ENCODE results near the gene CELF2.

CELF2 gene

DNA sequence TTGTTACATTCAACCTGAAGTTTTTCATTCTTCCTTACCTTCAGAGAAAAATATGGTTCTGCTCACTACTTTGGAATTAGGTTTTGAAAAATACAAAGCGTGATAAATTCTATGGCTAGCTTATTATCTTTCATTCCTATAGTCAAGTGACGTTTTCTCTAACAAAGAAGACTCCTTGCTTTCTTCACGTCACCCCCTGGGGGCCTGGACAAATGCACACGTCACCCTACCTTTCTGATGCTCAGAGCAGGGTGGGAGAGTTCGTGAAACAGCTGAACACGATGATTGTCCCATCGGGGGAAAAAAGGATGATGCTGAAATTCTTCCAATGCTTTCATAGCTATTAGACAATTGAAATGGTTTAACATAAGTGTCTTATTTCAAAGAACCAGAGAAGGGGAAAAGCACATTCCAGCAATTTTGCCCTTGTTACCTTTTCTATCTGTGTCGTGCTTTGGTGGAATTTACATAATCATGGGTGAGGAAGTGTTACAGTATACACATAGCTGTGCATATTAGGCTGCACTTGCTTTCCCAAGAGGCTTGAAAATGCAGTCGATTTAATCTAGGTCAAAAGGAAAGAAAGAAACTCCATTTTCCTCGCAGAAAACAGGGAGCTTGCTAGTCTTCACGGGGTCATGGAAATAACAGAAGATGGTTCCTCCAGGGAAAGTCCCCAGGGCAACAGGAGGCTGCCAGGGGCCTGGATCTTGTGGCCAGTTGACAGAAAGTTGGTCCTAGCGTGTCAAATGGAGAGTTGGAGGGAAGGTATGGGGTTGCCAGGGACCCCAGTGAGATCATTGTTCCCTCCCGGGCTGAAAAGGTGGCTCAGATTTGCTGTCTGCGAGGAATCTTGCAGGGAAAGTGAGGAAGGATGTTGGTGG, 189.2 kb downstream of the CELF2 start:
- DNase-seq, result no peak

DNA sequence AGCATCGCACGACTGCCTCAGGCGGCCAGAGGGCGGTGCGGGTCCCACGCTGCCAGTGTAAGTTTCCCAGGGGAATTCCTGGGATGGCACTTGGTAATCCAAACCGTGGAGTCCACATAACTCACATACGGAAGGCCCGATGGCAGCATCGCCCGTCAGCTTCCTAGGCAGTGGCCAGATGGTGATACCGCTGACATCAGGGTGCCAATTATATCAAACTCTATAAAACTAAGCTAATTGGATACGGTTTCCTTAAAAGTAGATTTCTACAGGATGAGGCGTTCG, 189.8 kb downstream of the CELF2 start:
- no peak for DNase-seq

- no peak for DNase-seq
Observed at GRCh38 chr10:11208243-11208642, 190.6 kb downstream of the CELF2 start.

DNA sequence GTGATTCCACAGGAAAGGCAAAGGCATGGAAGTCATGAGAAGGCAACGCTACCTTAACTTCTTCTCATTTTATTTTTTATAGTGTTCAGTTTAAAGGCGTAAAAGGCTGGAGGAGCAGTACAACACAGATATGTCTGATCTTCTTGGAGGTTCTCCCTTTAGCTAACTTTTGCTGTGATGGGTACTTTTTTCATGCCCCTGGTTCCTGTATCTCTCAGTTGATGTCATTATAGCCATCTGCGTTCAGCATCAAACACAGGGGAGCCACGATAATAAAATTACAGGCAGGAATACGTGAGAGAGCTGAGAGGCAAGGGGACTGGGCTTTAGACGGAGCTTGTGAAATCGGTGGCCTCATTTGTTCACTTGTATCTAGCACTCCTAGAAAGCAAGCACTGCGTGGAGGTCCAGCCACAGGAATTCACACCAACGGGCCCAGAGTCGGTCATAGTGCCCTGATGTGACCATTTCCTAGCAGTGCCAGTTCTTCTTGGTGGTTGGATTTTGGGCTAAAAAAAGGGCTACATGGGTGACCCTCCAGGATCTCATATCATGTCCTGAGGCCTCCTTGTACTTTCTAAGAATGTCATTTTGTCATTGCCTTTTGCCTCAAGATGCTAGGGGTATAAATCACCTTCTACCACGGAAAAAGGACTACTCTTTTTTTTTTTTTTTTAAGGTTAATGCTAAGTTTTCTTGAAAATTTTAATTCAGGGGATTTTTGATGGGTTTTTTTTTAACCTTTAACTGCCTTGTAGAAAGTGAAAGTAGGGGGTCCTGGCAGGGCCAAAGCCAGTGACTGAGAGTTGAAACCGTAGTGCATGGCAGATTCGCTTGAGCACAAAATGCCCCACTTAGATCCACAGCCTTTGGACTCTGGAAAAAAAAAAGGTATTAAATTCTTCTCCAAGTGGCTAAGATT, 191.5 kb downstream of the CELF2 start:
- no peak for DNase-seq

GRCh38 chr10:11209830-11210181, 192.1 kb downstream of the CELF2 start:
- DNase-seq, result peak; percentile 70

- no peak for DNase-seq
Observed at GRCh38 chr10:11210211-11210922, 192.7 kb downstream of the CELF2 start.

GRCh38 chr10:11212288-11213085, 194.8 kb downstream of the CELF2 start:
- DNase-seq, result no peak

DNA sequence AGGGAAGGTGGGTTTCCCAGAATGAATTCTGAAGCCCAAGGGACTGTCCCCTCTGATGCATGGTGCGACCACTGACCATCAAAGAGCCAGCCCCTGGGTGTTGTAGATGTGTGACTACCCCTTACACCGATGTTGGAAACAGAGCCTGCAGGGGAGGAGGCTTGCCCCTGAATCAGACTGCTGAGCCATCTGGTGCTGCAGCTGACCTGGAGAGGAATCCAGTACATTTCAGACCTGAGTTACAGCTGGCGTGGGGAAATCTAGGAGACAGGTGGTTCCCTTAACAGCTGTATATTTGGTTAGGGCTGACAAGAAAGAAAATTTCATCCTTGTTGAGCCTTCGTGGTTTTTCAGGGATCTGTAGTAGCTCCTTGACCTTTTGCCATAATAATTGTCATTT, 195.5 kb downstream of the CELF2 start:
- DNase-seq, result no peak

DNA sequence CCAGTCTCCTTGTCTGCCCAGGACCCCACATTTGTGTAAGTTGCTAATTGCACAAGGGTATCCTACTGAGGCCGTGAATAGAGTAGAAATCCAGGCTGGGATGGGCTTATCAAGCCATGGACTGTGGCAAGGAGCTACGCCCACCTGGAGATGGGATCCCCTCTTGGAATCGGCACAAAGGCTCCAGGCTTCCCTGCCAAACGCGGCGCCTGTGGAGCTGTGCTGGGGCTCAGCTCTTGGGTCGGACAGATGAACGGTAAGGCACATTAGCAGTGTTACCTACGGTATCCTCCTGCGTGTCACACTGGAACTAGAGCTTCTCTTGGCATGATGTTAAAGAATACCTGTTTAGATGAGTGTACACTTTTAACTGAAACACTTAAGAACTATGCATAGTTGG, 196.7 kb downstream of the CELF2 start:
- DNase-seq, result no peak

GRCh38 chr10:11215471-11215870, 197.8 kb downstream of the CELF2 start:
- DNase-seq, result no peak

- peak; percentile 38 for DNase-seq
Observed at GRCh38 chr10:11217521-11217920, 199.8 kb downstream of the CELF2 start.

DNA sequence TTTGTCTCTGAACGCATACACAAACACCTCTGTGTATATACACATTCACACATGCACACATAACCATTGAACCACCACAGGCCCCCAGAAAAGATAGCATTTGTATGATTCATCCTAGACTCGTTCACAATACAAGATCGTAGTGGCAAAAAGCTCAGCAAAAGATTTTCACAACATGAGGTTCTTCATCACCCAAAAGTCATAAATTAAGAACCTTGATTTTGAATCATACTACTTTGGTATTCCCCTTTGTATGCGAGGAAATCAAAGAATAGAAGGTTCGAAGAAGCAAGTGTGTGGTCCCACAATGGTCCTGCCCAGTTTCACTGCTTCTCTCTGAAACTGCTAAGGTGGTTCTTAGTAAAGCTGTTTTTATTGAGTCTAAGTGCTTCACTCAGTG, 200.7 kb downstream of the CELF2 start:
- DNase-seq, result no peak

DNA sequence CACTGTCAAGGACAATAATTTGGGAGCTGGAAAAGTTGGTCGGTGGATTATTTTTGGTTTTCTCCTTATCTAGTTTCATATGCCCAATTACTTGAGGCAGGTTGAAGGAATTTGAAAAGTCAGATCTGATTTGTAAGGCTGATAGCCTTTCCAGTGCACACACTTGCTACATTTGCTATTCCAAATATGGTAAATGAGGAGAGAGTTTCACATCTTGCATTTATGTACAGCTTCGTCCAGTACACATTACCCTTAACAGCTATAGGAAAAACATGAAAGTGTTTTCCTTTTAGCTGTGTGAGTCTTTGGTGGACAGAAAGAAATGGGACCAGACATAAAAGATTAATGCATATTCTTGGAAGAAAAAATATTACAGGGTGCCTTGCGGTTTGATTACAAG, 201.8 kb downstream of the CELF2 start:
- DNase-seq, result no peak

DNA sequence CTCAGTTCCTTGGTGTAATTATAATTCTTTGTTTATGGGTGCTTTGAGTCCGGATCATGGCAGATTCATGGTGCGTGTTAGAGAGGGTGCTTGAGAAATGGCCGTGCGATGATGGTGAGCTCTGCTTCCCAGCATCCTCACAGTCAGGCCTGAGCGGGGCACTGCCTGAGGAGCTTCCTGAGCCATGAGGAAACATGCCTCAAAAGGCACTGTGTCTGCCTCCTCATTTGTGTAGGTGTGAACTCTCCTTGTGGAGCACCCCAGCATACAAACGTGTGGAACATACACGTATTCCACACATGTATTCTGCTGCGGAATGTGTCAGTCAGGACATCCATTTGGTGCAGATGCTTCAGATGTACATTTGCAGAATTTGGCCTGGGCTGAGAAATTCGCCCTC, 205.4 kb downstream of the CELF2 start:
- no peak for DNase-seq

DNA sequence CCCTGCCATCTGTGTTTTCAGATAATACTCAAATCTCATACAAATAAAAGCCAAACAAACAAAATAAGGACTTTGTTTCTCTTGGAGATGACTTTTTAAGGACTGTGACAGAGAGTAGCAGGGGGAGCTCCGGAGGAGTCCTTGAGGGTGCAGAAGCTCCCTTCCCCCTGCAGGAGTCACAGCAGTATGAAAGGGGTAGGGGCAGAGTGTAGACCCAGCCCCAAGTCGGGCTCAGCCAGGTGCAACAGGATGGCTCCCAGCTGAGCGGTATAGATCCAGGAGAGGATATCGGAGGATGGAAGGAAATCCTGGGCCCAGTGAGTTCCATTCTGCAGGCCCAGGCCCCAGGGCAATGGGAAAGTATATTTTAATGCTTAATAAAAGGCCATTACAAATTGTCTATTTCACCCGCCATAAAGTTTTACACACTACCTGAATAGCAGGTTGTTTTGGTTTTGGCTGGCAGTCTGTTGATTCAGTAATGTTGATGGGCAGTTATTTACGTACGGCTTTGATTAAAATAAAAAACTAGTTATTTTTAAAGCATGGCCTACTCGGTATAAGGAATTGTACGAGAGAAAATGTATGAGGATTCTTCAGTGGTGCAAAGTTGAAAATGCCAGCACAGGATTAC, 206.0 kb downstream of the CELF2 start:
- no peak for DNase-seq

DNA sequence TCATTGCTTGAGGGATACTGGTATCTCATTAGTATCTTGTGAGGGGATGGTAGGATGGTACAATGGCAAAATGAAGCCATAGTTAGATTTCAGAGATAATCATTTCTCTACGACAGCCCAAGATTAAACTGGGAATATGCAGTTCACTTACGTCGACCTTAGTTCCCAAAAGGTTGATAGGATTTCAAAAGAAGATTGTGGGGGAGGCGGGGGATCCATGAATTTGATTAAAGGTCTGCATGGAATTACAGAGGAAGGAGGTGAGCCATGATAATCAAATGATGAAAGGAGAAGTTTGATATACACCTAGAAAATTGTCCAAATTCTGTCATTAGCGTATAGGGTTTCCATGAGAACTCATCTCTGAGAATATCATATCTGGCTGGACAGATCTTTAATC, 206.6 kb downstream of the CELF2 start:
- no peak for DNase-seq

DNA sequence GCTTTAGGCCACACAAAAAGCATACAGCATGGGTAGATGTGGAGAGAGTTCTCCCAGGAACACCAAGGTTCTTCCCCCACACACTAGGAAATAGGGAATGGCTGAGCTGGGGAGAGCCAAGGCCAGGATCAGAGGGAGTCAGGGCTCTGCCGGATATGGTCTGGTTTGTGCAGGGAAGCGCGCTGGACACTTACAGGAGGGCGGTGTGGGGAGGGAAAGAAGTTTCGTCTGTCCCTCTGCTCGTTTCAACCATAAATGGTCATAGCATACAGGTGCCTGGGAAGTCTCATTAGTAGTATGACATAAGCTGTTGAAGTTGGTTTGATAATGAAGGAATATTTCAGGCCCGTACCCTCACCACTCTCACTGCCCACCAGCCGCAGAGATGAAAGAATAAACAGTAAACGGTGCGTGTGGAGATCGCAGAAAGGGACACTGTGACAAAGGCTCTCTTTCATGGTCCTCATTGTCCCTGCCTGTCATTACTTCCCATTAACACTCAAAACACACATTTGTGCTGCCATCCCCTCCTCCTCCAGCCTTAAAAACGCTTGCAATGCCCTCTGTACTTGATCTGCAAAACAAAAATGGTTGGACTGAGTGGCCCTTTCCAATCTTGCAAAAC, 207.2 kb downstream of the CELF2 start:
- no peak for DNase-seq

- DNase-seq, result no peak
Observed at GRCh38 chr10:11225935-11226334, 208.3 kb downstream of the CELF2 start.

- DNase-seq, result no peak
Observed at GRCh38 chr10:11227103-11227502, 209.4 kb downstream of the CELF2 start.

DNA sequence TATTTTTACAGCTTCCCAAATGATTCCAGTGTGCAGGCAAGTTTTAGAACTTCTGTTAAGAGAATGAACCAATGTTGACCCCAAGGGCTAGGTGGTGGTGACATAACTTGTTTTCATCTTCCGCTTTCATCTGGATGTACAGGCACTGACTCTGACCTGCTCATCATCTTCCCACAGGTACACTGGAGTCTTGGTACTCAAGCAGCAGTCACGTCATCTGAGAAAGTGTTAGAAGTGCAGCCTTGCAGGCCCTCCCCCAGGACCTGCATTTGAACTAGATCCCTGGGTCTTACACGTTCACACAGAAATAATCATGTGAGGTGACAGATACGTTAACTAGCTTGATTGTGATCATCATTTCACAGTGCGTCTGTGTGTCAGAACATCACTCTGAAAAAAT, 212.2 kb downstream of the CELF2 start:
- DNase-seq, result no peak

GRCh38 chr10:11230498-11231167, 213.0 kb downstream of the CELF2 start:
- DNase-seq, result no peak

All from midbrain (tissue), 1 donor.